IMR-90 (cell line): ENCODE data around the gene SPATS2L. TPM values are rescaled to one million over a fixed set of nuclear protein-coding genes. Genes with fewer than 3 reads are reported as not detected.

Source experiments
- ATAC-seq: fragments of 200-7000 bp; cut with Tn5 transposase; 2 replicates; pipeline ENCODE4 v1.9.1; 2020; ENCODE audit warnings: low read depth, mild to moderate bottlenecking, moderate library complexity
- BruUV-seq: library from RNA; stranded (reverse); fragments of 400-500 nt; replicated peaks from 2 replicates; lab custom pipeline; 2021; lab: Mats Ljungman, UMichigan
- CTCF ChIA-PET: fragments of 300-600 bp; formaldehyde crosslinking; extraction: SDS; loops from one replicate; lab custom pipeline; 2021; ENCODE audit warnings: antibody characterized with exemption; lab: Yijun Ruan, JAX
- POLR2A ChIA-PET: fragments of 300-600 bp; sonication (Branson Sonifier 250); formaldehyde crosslinking; loops from one replicate; lab custom pipeline; 2022; ENCODE audit warnings: antibody characterized with exemption; ENCODE audit not compliant: unreplicated experiment; lab: Charles Lee
- DNase-seq: peaks from one replicate; pipeline ENCODE4 v3.0.0; 2013
- H2AFZ ChIP-seq: replicated peaks from 2 replicates; pipeline ENCODE3; 2013; ENCODE audit warnings: low read length, mild to moderate bottlenecking; ENCODE audit not compliant: poor library complexity
- H2AK5ac ChIP-seq: 2 replicates; pipeline ENCODE4 v1.6.1; 2013; ENCODE audit warnings: low read depth, low read length, inconsistent platforms
- H2AK9ac ChIP-seq: replicated peaks from 2 replicates; pipeline ENCODE3; 2013; ENCODE audit warnings: mild to moderate bottlenecking, low read depth, low read length, moderate library complexity; ENCODE audit not compliant: poor library complexity
- H2BK120ac ChIP-seq: 2 replicates; pipeline ENCODE4 v1.6.1; 2013; ENCODE audit warnings: low read depth, low read length, inconsistent platforms
- H2BK15ac ChIP-seq: 3 replicates; pipeline ENCODE4 v1.6.1; 2013; ENCODE audit warnings: low read depth, low read length, inconsistent platforms
- H2BK20ac ChIP-seq: 2 replicates; pipeline ENCODE4 v1.6.1; 2013; ENCODE audit warnings: low read depth, mild to moderate bottlenecking, inconsistent platforms, low read length, moderate library complexity
- H2BK5ac ChIP-seq: 2 replicates; pipeline ENCODE4 v1.6.1; 2013; ENCODE audit warnings: mild to moderate bottlenecking, low read depth, low read length, inconsistent platforms; ENCODE audit not compliant: poor library complexity, severe bottlenecking
- H3K14ac ChIP-seq: replicated peaks from 2 replicates; pipeline ENCODE4 v1.6.1; 2013; ENCODE audit warnings: low read depth, low read length, inconsistent platforms
- H3K18ac ChIP-seq: 2 replicates; pipeline ENCODE4 v1.6.1; 2013; ENCODE audit warnings: low read depth, low read length, control low read depth
- H3K23ac ChIP-seq: 2 replicates; pipeline ENCODE4 v1.6.1; 2013; ENCODE audit warnings: low read depth, low read length, inconsistent platforms
- H3K27ac ChIP-seq: 2 replicates; pipeline ENCODE4 v1.5.1; 2013; ENCODE audit warnings: mild to moderate bottlenecking, control low read depth, low read length; ENCODE audit not compliant: insufficient read depth
- H3K27me3 ChIP-seq: 2 replicates; pipeline ENCODE4 v1.6.1; 2013; ENCODE audit warnings: low read length; ENCODE audit not compliant: control insufficient read depth, insufficient read depth
- H3K36me3 ChIP-seq: 2 replicates; pipeline ENCODE4 v1.6.1; 2013; ENCODE audit warnings: low read length, mixed read lengths; ENCODE audit not compliant: control insufficient read depth, insufficient read depth
- H3K4ac ChIP-seq: 2 replicates; pipeline ENCODE4 v1.6.1; 2013; ENCODE audit warnings: low read depth, low read length, inconsistent platforms
- H3K4me1 ChIP-seq: 2 replicates; pipeline ENCODE4 v1.6.1; 2013; ENCODE audit warnings: low read length, mixed read lengths; ENCODE audit not compliant: control insufficient read depth, insufficient read depth
- H3K4me2 ChIP-seq: 2 replicates; pipeline ENCODE4 v1.6.1; 2013; ENCODE audit warnings: low read depth, mild to moderate bottlenecking, control low read depth, low read length, moderate library complexity
- H3K4me3 ChIP-seq: 2 replicates; pipeline ENCODE4 v1.5.1; 2013; ENCODE audit warnings: low read depth, mild to moderate bottlenecking, control low read depth, low read length, moderate library complexity; ENCODE audit not compliant: insufficient read depth
- H3K56ac ChIP-seq: 2 replicates; pipeline ENCODE4 v1.6.1; 2013; ENCODE audit warnings: low read length, inconsistent platforms; ENCODE audit not compliant: insufficient read depth; ENCODE audit errors: extremely low read depth
- H3K79me1 ChIP-seq, 2 experiments: 2 replicates each; pipeline ENCODE4 v1.6.1; 2013; ENCODE audit warnings: low read length in 2 of 2, inconsistent platforms in 1 of 2, low read depth in 1 of 2
- H3K9ac ChIP-seq: 2 replicates; pipeline ENCODE4 v1.6.1; 2013; ENCODE audit warnings: low read depth, low read length, control low read depth
- H3K9me1 ChIP-seq: 2 replicates; pipeline ENCODE4 v1.6.1; 2013; ENCODE audit warnings: low read length, inconsistent platforms; ENCODE audit not compliant: insufficient read depth
- H3K9me3 ChIP-seq: 2 replicates; pipeline ENCODE4 v1.6.1; 2013; ENCODE audit warnings: low read length; ENCODE audit not compliant: control insufficient read depth, insufficient read depth
- H4K20me1 ChIP-seq: 2 replicates; pipeline ENCODE4 v1.6.1; 2013; ENCODE audit warnings: low read length, inconsistent platforms; ENCODE audit not compliant: insufficient read depth
- H4K5ac ChIP-seq: 2 replicates; pipeline ENCODE4 v1.6.1; 2013; ENCODE audit warnings: mild to moderate bottlenecking, low read depth, low read length, control low read depth
- H4K8ac ChIP-seq, 2 experiments: 2 replicates each; pipeline ENCODE4 v1.6.1; 2013; ENCODE audit warnings: low read depth in 2 of 2, low read length in 2 of 2, control low read depth in 1 of 2, inconsistent platforms in 1 of 2
- H4K91ac ChIP-seq: 2 replicates; pipeline ENCODE4 v1.6.1; 2013; ENCODE audit warnings: low read depth, low read length, inconsistent platforms; ENCODE audit not compliant: insufficient read depth
- CTCF ChIP-seq: conservative IDR thresholded peaks from 2 replicates; pipeline ENCODE4 v1.5.1; 2012; ENCODE audit warnings: mild to moderate bottlenecking, low read depth, low read length, improper control_type of control experiment
- MAFK ChIP-seq: IDR thresholded peaks from 2 replicates; pipeline ENCODE4 v1.6.1; 2012; ENCODE audit warnings: low read depth, low read length, improper control_type of control experiment
- MAZ ChIP-seq: IDR thresholded peaks from 2 replicates; pipeline ENCODE4 v1.6.1; 2012; ENCODE audit warnings: low read depth, mild to moderate bottlenecking, low read length, improper control_type of control experiment, moderate library complexity, borderline replicate concordance
- NFE2L2 ChIP-seq: fragments of 150-350 bp; IDR thresholded peaks from 2 replicates; pipeline ENCODE4 v1.6.1; 2016; ENCODE audit warnings: low read depth, mild to moderate bottlenecking, low read length
- RCOR1 ChIP-seq: IDR thresholded peaks from 2 replicates; pipeline ENCODE4 v1.6.1; 2012; ENCODE audit warnings: mild to moderate bottlenecking, low read length, improper control_type of control experiment; ENCODE audit not compliant: insufficient replicate concordance
- RFX5 ChIP-seq: IDR thresholded peaks from 2 replicates; pipeline ENCODE4 v1.8.0; 2012; ENCODE audit warnings: low read depth, mild to moderate bottlenecking, low read length, moderate library complexity
- WGBS, 2 experiments: methylation state at CpG; one replicate each; pipeline versions ENCODE4 v1.1.5 to v1.1.7; 2013; ENCODE audit warnings: missing lambda C conversion rate in 2 of 2; ENCODE audit not compliant: insufficient read length in 1 of 2; ENCODE audit errors: extremely low coverage in 2 of 2; 5-methylcytosine and 5-hydroxymethylcytosine counted together
- dilution Hi-C: fragments of 300-500 bp; cut with HindIII; formaldehyde crosslinking; loops from one replicate; pipeline ENCODE4 v1.14.3; 2018; ENCODE audit warnings: low sequenced_read_pairs; ENCODE audit not compliant: unreplicated experiment
- in situ Hi-C: fragments of 300-500 bp; cut with MboI; formaldehyde crosslinking; loops from 3 replicates; pipeline ENCODE4 v1.14.3; 2019; ENCODE audit warnings: low sequenced_read_pairs, inconsistent platforms, mixed read lengths
- intact Hi-C: fragments of 100-400 bp; cut with micrococcal nuclease; formaldehyde crosslinking; loops from 2 replicates; pipeline ENCODE4 v1.10.0; 2022
- polyA plus RNA-seq, 3 experiments: library from polyadenylated mRNA; depleted of rRNA; stranded (reverse); fragments of >200 nt; gene quantifications; 2 replicates each; pipeline ENCODE4 v1.2.3, GENCODE V29; 2012; ENCODE audit warnings: low replicate concordance in 1 of 3
- total RNA-seq: library from RNA; depleted of rRNA; stranded (reverse); fragments of >200 nt; gene quantifications from 2 replicates; pipeline ENCODE4 v1.2.3, GENCODE V29; 2012

The SPATS2L gene
- total and polyA plus RNA-seq, 2 of the 4 experiments (the other 2 are of a cell fraction), result 118 to 155 TPM

GRCh38 chr2:200378652-200379290, 72.3 kb downstream of the SPATS2L start:
- Histone ChIP-seq H3K9me3 (no peaks in the 10 kb centered on the region), H2AK9ac (peak overlapping the region; percentile 11), H4K91ac (peak overlapping the region; percentile 93), H2AFZ (no peak overlapping the region), H2BK15ac (peak overlapping the region; percentile 84; the same call in 2 of the 3 replicates), H3K18ac (peak overlapping the region; percentile 79), H3K36me3 (peaks cover 4% of the 10 kb centered on the region), H4K5ac (peak overlapping the region; percentile 61), H2BK5ac (peak overlapping the region; percentile 95), H3K27ac (peak overlapping the region; percentile 98), H3K4me2 (peak overlapping the region; percentile 74), H3K79me1 (peaks cover 56 to 81% of the 10 kb centered on the region in 2 experiments), H3K14ac (peak overlapping the region; percentile 74), H3K9me1 (peaks cover 41% of the 10 kb centered on the region), H4K8ac (peak overlapping the region; percentile 88 to 95), H3K27me3 (no peaks in the 10 kb centered on the region), H3K4me1 (peaks cover 47% of the 10 kb centered on the region), H3K4me3 (no peak overlapping the region), H2AK5ac (peak overlapping the region; percentile 76), H3K23ac (peak overlapping the region; percentile 72), H3K9ac (peak overlapping the region; percentile 52), H2BK120ac (peak overlapping the region; percentile 67), H3K56ac (peak overlapping the region; percentile 54; the same call in 1 of the 2 replicates), H4K20me1 (peaks cover 7% of the 10 kb centered on the region; the same call in 1 of the 2 replicates), H3K4ac (peak overlapping the region; percentile 80), H2BK20ac (peak overlapping the region; percentile 80)
- ChIA-PET CTCF (interaction anchor here (1.3 kb wide), 1 partner anchor 19 kb away, joined by 3 read pairs; no protein-coding TSS in a partner anchor), POLR2A (no interaction called here)
- intact Hi-C loops (loop anchor here (5.0 kb wide), 1 partner anchor 71 kb away; the partner anchor contains the start of gene SPATS2L), dilution Hi-C loops (no loop called here), in situ Hi-C loops (no loop called here)
- no TSS peak for BruUV-seq
- 54% methylated on average over 5 of the region's 7 CpGs; no CpG with 5 or more reads in 1 of the 2 experiments for WGBS, 2 experiments
- TF ChIP-seq RCOR1 (no peak), MAFK (peak; percentile 50; the same call in 1 of the 2 replicates), NFE2L2 (peak; percentile 34; the same call in 1 of the 2 replicates), RFX5 (no peak), CTCF (no peak), MAZ (no peak)
- DNase-seq, result peak; percentile 84
- peak; percentile 54 for ATAC-seq
